Measurements from ENCODE around the gene CALHM5. TPM values are rescaled to one million over a fixed set of nuclear protein-coding genes. Genes with fewer than 3 reads are reported as not detected.

The CALHM5 gene
- total and polyA plus RNA-seq, 3 donors from 2014 or later, result 1.5 to 2.0 (median 2.0) TPM

- Histone ChIP-seq H3K4me3 (no peak overlapping the region), H3K4me1 (no peaks in the 10 kb centered on the region), H3K27me3 (no peaks in the 10 kb centered on the region), H3K9me3 (no peaks in the 10 kb centered on the region), H3K27ac (no peak overlapping the region), H3K36me3 (ENCODE audit: low read depth, missing control alignments) (no peaks in the 10 kb centered on the region)
- DNase-seq, result no peak
- no peak for TF ChIP-seq POLR2A (IDR thresholded peaks at IDR 0.05)
- TF ChIP-seq CTCF (IDR thresholded peaks at IDR 0.05), result no peak
- intact Hi-C loops (cut with DNase I; ENCODE audit: low total_unique reads), result no loop called here
- 85 to 93% methylated on average over 4 of the region's 4 CpGs for WGBS, 2 donors
These were observed 2.7 kb downstream of the CALHM5 start for GRCh38 chr6:116514111-116514510.

GRCh38 chr6:116515141-116515540, 3.7 kb downstream of the CALHM5 start:
- DNase-seq, result no peak
- TF ChIP-seq POLR2A (IDR thresholded peaks at IDR 0.05), result no peak
- TF ChIP-seq CTCF (IDR thresholded peaks at IDR 0.05), result no peak
- no peaks in the 10 kb centered on the region for H3K36me3 ChIP-seq (ENCODE audit: low read depth, missing control alignments)
- no peaks in the 10 kb centered on the region for H3K4me1 ChIP-seq
- H3K27ac ChIP-seq, result no peak overlapping the region
- intact Hi-C loops (cut with DNase I; ENCODE audit: low total_unique reads), result no loop called here
- H3K4me3 ChIP-seq, result no peak overlapping the region
- H3K27me3 ChIP-seq, result no peaks in the 10 kb centered on the region
- H3K9me3 ChIP-seq, result no peaks in the 10 kb centered on the region

GRCh38 chr6:116518621-116519368, 7.4 kb downstream of the CALHM5 start:
- intact Hi-C loops (cut with DNase I; ENCODE audit: low total_unique reads), result no loop called here
- DNase-seq, result peak; percentile 45
- WGBS, 2 donors, result 77 to 90% methylated on average over 4 of the region's 4 CpGs

GRCh38 chr6:116522896-116523295, 11.5 kb downstream of the CALHM5 start:
- Histone ChIP-seq H3K9me3 (no peaks in the 10 kb centered on the region), H3K4me3 (no peak overlapping the region), H3K4me1 (no peaks in the 10 kb centered on the region), H3K27me3 (no peaks in the 10 kb centered on the region), H3K36me3 (ENCODE audit: low read depth, missing control alignments) (no peaks in the 10 kb centered on the region), H3K27ac (no peak overlapping the region)
- no peak for DNase-seq
- intact Hi-C loops (cut with DNase I; ENCODE audit: low total_unique reads), result no loop called here
- 75 to 95% methylated on average over 2 of the region's 2 CpGs for WGBS, 2 donors
- TF ChIP-seq CTCF (IDR thresholded peaks at IDR 0.05) (no peak), POLR2A (IDR thresholded peaks at IDR 0.05) (no peak)

More at GRCh38 chr6:116518621-116519368, 7.4 kb downstream of the CALHM5 start:
- Histone ChIP-seq H3K9me3 (no peaks in the 10 kb centered on the region), H3K27me3 (no peaks in the 10 kb centered on the region), H3K4me1 (no peaks in the 10 kb centered on the region), H3K36me3 (ENCODE audit: low read depth, missing control alignments) (no peaks in the 10 kb centered on the region), H3K4me3 (no peak overlapping the region), H3K27ac (no peak overlapping the region)
- TF ChIP-seq CTCF (IDR thresholded peaks at IDR 0.05) (no peak), POLR2A (IDR thresholded peaks at IDR 0.05) (no peak)

GRCh38 chr6:116524236-116524635, 12.8 kb downstream of the CALHM5 start:
- no peaks in the 10 kb centered on the region for H3K9me3 ChIP-seq
- DNase-seq, result no peak
- no peaks in the 10 kb centered on the region for H3K27me3 ChIP-seq
- H3K36me3 ChIP-seq (ENCODE audit: low read depth, missing control alignments), result no peaks in the 10 kb centered on the region
- no peak overlapping the region for H3K27ac ChIP-seq
- intact Hi-C loops (cut with DNase I; ENCODE audit: low total_unique reads), result no loop called here
- TF ChIP-seq CTCF (IDR thresholded peaks at IDR 0.05) (no peak), POLR2A (IDR thresholded peaks at IDR 0.05) (no peak)
- H3K4me1 ChIP-seq, result no peaks in the 10 kb centered on the region
- no peak overlapping the region for H3K4me3 ChIP-seq
- 90 to 97% methylated on average over 2 of the region's 2 CpGs for WGBS, 2 donors
